Measurements from ENCODE around the gene NPB.

DNA sequence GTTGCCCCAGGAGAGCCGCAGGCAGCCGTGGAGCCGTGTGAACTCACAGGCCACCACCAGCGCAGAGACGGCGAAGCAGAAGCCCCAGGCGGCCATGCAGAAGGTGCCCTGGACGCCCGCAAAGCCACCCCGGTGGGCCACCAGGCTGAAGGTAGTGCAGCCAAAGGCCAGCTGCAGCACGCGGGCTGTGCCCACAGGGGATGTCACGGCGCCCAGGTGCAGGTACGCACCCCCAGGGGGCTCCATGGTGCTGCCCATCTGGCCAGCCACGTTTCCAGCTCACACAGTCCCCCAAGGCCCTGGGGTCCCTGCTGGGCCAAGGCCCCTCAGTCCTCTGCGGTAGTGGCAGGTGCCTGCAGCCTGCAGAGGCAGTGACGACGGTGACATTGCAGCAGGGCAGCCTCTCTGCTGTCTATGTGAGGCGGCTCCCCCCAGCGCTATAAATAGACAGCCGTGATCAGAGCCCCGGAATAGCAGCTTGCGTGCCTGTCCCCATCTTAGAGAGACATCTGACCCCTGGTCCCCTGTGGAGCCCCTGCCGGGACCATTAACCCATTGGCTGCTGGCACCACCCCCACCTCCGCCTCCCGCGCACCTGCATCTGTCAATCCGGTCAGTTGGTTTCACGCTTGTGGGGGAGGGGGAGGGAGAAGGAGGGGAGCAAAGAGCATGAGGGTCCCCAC lies 39.6 kb downstream of the NPB start:
- TF ChIP-seq FOXA1 (IDR thresholded peaks at IDR 0.05) (no peak), ARNT (IDR thresholded peaks at IDR 0.05) (no peak), ZNF384 (IDR thresholded peaks at IDR 0.05) (no peak), SUZ12 (IDR thresholded peaks at IDR 0.05) (no peak), LEF1 (IDR thresholded peaks at IDR 0.05; ENCODE audit: borderline replicate concordance) (no peak), SP1 (IDR thresholded peaks at IDR 0.05) (no peak)
